GM21619 (cell line): ENCODE results near the gene CPSF4.

Source experiments
- ATAC-seq: cut with Tn5 transposase; IDR thresholded peaks from one replicate; pipeline ENCODE4 v1.9.1; 2021; ENCODE audit not compliant: unreplicated experiment

The CPSF4 gene

GRCh38 chr7:99438573-99439480 is at the start of gene CPSF4, which contains the start of gene PTCD1:
CPSF4 (plus strand) TSS chr7:99438943; CDS start chr7:99439083, 140 bp downstream.
PTCD1 (minus strand) TSS chr7:99438798; CDS start chr7:99435242, 3,556 bp downstream.
- ATAC-seq: peak; percentile 91

GRCh38 chr7:99389772-99390171 is 49.0 kb upstream of the CPSF4 start:
- ATAC-seq: no peak

- no peak for ATAC-seq
Measured at GRCh38 chr7:99390941-99391602, 47.7 kb upstream of the CPSF4 start.

GRCh38 chr7:99392046-99392445 is 46.7 kb upstream of the CPSF4 start:
- no peak for ATAC-seq

GRCh38 chr7:99392659-99393354 is 45.9 kb upstream of the CPSF4 start:
- no peak for ATAC-seq

GRCh38 chr7:99393355-99394187 is 45.2 kb upstream of the CPSF4 start:
- ATAC-seq: no peak

- no peak for ATAC-seq
Measured at GRCh38 chr7:99394188-99394502, 44.6 kb upstream of the CPSF4 start.

GRCh38 chr7:99395616-99396327 is 43.0 kb upstream of the CPSF4 start:
- ATAC-seq: no peak

- ATAC-seq: no peak
Measured at GRCh38 chr7:99396418-99397296, 42.1 kb upstream of the CPSF4 start.

DNA sequence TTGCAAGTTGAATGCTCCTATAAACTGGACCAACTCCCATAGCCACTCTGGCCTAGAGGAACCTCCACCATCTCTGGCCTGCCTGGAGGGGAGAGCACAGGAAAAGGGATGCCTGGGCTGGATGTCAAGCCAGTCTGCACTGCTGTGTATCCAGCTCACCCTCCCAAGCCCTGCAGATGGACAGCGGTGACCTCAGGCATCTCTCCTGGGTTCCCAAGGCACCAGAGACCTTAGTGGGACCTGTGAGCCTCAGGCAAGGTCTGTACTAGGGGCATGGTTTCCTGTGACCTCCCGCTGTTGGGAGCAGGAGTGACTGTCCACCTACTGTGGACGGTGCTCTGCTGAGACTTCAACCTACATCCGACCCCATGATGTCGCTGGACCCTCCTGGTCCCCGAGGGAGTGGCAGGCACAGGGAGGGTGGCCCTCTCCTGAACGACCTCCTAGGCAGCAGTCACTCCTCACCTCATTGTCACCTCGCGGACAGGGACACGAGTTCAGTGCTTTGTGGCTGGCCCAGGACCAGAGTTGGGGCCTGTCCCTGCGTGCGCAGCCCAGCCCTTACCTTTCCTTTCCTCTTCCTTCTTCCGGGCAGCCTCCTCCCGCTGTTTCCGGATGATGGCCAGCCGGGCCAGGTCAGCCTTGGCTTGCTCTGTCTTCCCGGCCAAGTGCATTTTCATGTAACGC is 41.3 kb upstream of the CPSF4 start:
- ATAC-seq: no peak

- no peak for ATAC-seq
Measured at GRCh38 chr7:99398891-99399445, 39.8 kb upstream of the CPSF4 start.

DNA sequence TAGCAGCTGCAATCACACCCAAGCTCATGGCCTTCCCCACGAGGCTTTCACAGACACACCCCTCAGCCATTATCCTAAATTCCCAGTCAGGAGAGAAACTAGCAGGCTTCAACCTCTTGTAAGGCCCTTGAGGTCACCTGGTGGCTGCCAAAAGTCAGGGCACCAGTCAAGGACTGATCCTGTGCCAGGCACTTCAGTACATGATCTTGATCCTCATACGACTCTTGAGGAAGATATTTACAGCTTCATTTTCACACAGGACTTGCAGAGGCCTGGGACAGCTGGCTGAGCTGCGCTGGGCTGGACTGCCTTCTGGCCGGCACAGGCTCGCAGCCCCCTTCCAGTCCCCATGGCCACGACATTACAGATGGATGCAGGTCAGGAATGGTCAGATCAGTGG is 39.1 kb upstream of the CPSF4 start:
- no peak for ATAC-seq

DNA sequence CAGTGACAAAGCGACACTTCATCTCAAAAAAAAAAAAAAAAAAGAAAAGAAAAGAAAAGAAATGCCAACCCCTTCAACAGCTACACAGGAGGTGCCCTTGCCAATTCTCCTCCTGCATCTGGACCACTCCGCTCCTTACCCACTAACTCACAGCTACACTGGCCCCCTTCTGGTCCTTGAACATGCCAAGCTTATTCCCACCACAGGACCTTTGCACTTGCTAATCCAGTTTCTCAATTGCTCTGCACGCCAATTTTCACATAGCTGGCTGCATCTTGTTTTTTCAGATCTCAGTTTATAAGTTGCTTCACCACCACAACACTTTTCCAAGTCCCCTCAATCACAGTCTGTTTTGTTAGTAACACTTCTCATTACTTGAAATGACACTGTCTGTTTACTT is 35.9 kb upstream of the CPSF4 start:
- no peak for ATAC-seq

GRCh38 chr7:99403764-99404163 is 35.0 kb upstream of the CPSF4 start:
- no peak for ATAC-seq

DNA sequence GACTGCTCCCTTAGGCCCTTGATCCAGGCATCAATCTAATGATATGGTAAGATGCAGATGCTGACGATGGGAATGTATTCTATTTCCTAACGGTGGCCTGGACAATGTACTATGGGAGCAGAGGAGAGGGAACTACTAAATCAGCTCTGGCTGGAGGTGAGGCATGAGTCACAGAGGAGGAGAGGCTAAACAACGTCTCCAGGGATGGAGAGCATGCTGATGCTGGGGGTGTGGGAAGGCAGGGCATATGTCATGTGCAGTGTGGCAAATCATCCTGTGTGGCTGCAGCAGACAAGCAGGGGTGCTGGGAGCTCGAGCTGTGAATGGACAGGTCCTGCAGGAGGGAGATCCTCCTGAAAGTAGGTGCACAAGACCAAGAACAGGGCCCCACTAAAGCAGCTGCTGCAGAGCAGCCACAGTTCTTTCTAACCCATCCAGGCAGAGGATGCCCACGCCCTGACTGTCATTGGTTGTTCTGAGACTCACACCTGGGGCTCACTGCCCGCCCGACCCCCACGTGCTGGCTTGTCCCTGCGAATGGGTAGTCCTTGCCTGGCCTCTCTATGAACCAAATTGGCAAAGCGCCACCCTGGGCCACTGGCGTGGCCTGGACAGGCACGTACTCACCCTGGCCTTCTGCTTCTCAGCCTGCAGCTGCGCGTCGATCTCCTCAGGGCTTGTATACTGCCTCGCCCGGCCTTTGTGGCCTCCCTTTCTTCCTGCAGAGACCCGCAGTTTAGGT is 34.3 kb upstream of the CPSF4 start:
- ATAC-seq: no peak

DNA sequence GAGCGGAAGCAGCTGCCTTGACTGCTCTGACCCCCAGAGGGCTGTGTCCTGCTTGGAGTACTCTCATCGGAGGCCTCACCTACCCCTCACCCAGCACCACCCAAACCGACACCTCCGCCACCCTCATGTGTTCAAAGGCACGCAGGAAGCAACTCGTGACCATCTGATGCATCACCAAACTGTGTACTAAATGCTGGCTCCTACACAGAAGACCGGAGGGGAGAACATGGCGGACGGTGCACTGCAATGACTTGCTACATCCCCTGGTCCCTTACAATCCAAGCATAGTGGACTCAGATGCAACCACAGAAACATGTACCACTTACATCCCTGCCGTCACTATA is 33.8 kb upstream of the CPSF4 start:
- ATAC-seq: no peak

DNA sequence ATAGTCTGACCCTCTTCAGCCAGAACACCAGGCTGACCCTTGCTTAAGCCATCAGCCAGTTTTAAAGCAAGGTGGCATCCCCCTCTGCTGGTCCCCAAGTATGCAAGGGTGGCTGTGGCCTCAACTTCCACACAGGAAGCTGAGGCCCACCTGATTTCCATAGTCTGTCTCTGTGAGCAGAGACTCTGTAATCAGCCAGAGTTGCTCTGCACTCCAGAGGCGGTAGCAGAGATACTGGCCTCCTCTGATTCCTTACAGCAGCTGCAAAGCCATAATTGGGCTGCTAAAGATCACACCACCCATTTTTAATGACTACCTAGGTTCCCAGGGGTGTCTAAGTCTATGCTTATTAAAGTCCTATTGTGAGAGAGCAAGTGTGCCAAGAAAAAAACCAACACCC is 32.2 kb upstream of the CPSF4 start:
- ATAC-seq: no peak

DNA sequence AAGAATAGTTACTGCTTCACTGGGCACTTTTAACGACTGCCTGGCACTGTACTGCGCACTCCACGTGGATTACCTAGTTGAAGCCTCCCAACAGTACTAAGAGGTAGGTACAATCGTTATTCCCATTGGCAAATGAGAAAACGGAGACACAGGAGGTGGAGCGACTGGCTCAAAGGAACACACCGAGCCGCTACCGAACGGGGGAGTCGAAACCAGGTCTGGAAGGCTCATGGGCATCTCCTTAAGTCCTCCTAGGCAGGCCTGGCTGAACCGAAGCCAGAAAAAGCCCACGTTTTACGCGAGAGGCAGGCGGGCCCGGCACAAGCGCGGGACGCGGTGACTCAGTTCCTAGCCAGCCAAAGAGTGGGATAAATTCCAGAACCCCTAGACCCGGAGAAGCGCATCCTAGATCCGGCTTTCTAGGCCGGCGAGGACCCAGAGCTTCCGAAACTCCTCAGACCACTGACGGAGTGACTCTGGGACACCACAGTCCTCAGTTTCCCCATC is 30.8 kb upstream of the CPSF4 start:
- peak; percentile 3 for ATAC-seq
